IMR-90 (cell line): ENCODE results near the gene OR11A1. TPM values are rescaled to one million over a fixed set of nuclear protein-coding genes. Genes with fewer than 3 reads are reported as not detected.

Source experiments
- ATAC-seq: fragments of 200-7000 bp; cut with Tn5 transposase; 2 replicates; pipeline ENCODE4 v1.9.1; 2020; ENCODE audit warnings: low read depth, mild to moderate bottlenecking, moderate library complexity
- BruUV-seq: library from RNA; stranded (reverse); fragments of 400-500 nt; replicated peaks from 2 replicates; lab custom pipeline; 2021; lab: Mats Ljungman, UMichigan
- CTCF ChIA-PET: fragments of 300-600 bp; formaldehyde crosslinking; extraction: SDS; loops from one replicate; lab custom pipeline; 2021; ENCODE audit warnings: antibody characterized with exemption; lab: Yijun Ruan, JAX
- POLR2A ChIA-PET: fragments of 300-600 bp; sonication (Branson Sonifier 250); formaldehyde crosslinking; loops from one replicate; lab custom pipeline; 2022; ENCODE audit warnings: antibody characterized with exemption; ENCODE audit not compliant: unreplicated experiment; lab: Charles Lee
- DNase-seq: peaks from one replicate; pipeline ENCODE4 v3.0.0; 2013
- H2AFZ ChIP-seq: replicated peaks from 2 replicates; pipeline ENCODE3; 2013; ENCODE audit warnings: low read length, mild to moderate bottlenecking; ENCODE audit not compliant: poor library complexity
- H2AK5ac ChIP-seq: 2 replicates; pipeline ENCODE4 v1.6.1; 2013; ENCODE audit warnings: low read depth, low read length, inconsistent platforms
- H2AK9ac ChIP-seq: replicated peaks from 2 replicates; pipeline ENCODE3; 2013; ENCODE audit warnings: mild to moderate bottlenecking, low read depth, low read length, moderate library complexity; ENCODE audit not compliant: poor library complexity
- H2BK120ac ChIP-seq: 2 replicates; pipeline ENCODE4 v1.6.1; 2013; ENCODE audit warnings: low read depth, low read length, inconsistent platforms
- H2BK15ac ChIP-seq: 3 replicates; pipeline ENCODE4 v1.6.1; 2013; ENCODE audit warnings: low read depth, low read length, inconsistent platforms
- H2BK20ac ChIP-seq: 2 replicates; pipeline ENCODE4 v1.6.1; 2013; ENCODE audit warnings: low read depth, mild to moderate bottlenecking, inconsistent platforms, low read length, moderate library complexity
- H2BK5ac ChIP-seq: 2 replicates; pipeline ENCODE4 v1.6.1; 2013; ENCODE audit warnings: mild to moderate bottlenecking, low read depth, low read length, inconsistent platforms; ENCODE audit not compliant: poor library complexity, severe bottlenecking
- H3K14ac ChIP-seq: replicated peaks from 2 replicates; pipeline ENCODE4 v1.6.1; 2013; ENCODE audit warnings: low read depth, low read length, inconsistent platforms
- H3K18ac ChIP-seq: 2 replicates; pipeline ENCODE4 v1.6.1; 2013; ENCODE audit warnings: low read depth, low read length, control low read depth
- H3K23ac ChIP-seq: 2 replicates; pipeline ENCODE4 v1.6.1; 2013; ENCODE audit warnings: low read depth, low read length, inconsistent platforms
- H3K27ac ChIP-seq: 2 replicates; pipeline ENCODE4 v1.5.1; 2013; ENCODE audit warnings: mild to moderate bottlenecking, control low read depth, low read length; ENCODE audit not compliant: insufficient read depth
- H3K27me3 ChIP-seq: 2 replicates; pipeline ENCODE4 v1.6.1; 2013; ENCODE audit warnings: low read length; ENCODE audit not compliant: control insufficient read depth, insufficient read depth
- H3K36me3 ChIP-seq: 2 replicates; pipeline ENCODE4 v1.6.1; 2013; ENCODE audit warnings: low read length, mixed read lengths; ENCODE audit not compliant: control insufficient read depth, insufficient read depth
- H3K4ac ChIP-seq: 2 replicates; pipeline ENCODE4 v1.6.1; 2013; ENCODE audit warnings: low read depth, low read length, inconsistent platforms
- H3K4me1 ChIP-seq: 2 replicates; pipeline ENCODE4 v1.6.1; 2013; ENCODE audit warnings: low read length, mixed read lengths; ENCODE audit not compliant: control insufficient read depth, insufficient read depth
- H3K4me2 ChIP-seq: 2 replicates; pipeline ENCODE4 v1.6.1; 2013; ENCODE audit warnings: low read depth, mild to moderate bottlenecking, control low read depth, low read length, moderate library complexity
- H3K4me3 ChIP-seq: 2 replicates; pipeline ENCODE4 v1.5.1; 2013; ENCODE audit warnings: low read depth, mild to moderate bottlenecking, control low read depth, low read length, moderate library complexity; ENCODE audit not compliant: insufficient read depth
- H3K56ac ChIP-seq: 2 replicates; pipeline ENCODE4 v1.6.1; 2013; ENCODE audit warnings: low read length, inconsistent platforms; ENCODE audit not compliant: insufficient read depth; ENCODE audit errors: extremely low read depth
- H3K79me1 ChIP-seq, 2 experiments: 2 replicates each; pipeline ENCODE4 v1.6.1; 2013; ENCODE audit warnings: low read length in 2 of 2, inconsistent platforms in 1 of 2, low read depth in 1 of 2
- H3K9ac ChIP-seq: 2 replicates; pipeline ENCODE4 v1.6.1; 2013; ENCODE audit warnings: low read depth, low read length, control low read depth
- H3K9me1 ChIP-seq: 2 replicates; pipeline ENCODE4 v1.6.1; 2013; ENCODE audit warnings: low read length, inconsistent platforms; ENCODE audit not compliant: insufficient read depth
- H3K9me3 ChIP-seq: 2 replicates; pipeline ENCODE4 v1.6.1; 2013; ENCODE audit warnings: low read length; ENCODE audit not compliant: control insufficient read depth, insufficient read depth
- H4K20me1 ChIP-seq: 2 replicates; pipeline ENCODE4 v1.6.1; 2013; ENCODE audit warnings: low read length, inconsistent platforms; ENCODE audit not compliant: insufficient read depth
- H4K5ac ChIP-seq: 2 replicates; pipeline ENCODE4 v1.6.1; 2013; ENCODE audit warnings: mild to moderate bottlenecking, low read depth, low read length, control low read depth
- H4K8ac ChIP-seq, 2 experiments: 2 replicates each; pipeline ENCODE4 v1.6.1; 2013; ENCODE audit warnings: low read depth in 2 of 2, low read length in 2 of 2, control low read depth in 1 of 2, inconsistent platforms in 1 of 2
- H4K91ac ChIP-seq: 2 replicates; pipeline ENCODE4 v1.6.1; 2013; ENCODE audit warnings: low read depth, low read length, inconsistent platforms; ENCODE audit not compliant: insufficient read depth
- BHLHE40 ChIP-seq: fragments of 150-350 bp; IDR thresholded peaks from 2 replicates; pipeline ENCODE4 v1.6.1; 2016; ENCODE audit warnings: mild to moderate bottlenecking, low read depth, low read length
- CEBPB ChIP-seq: IDR thresholded peaks from 2 replicates; pipeline ENCODE4 v1.6.1; 2012; ENCODE audit warnings: low read depth, low read length, improper control_type of control experiment
- CHD1 ChIP-seq: IDR thresholded peaks from 2 replicates; pipeline ENCODE4 v1.6.1; 2012; ENCODE audit warnings: low read depth, low read length, improper control_type of control experiment
- FOS ChIP-seq: fragments of 150-350 bp; IDR thresholded peaks from 2 replicates; pipeline ENCODE4 v1.6.1; 2016; ENCODE audit warnings: low read depth, low read length
- MAFK ChIP-seq: IDR thresholded peaks from 2 replicates; pipeline ENCODE4 v1.6.1; 2012; ENCODE audit warnings: low read depth, low read length, improper control_type of control experiment
- MAZ ChIP-seq: IDR thresholded peaks from 2 replicates; pipeline ENCODE4 v1.6.1; 2012; ENCODE audit warnings: low read depth, mild to moderate bottlenecking, low read length, improper control_type of control experiment, moderate library complexity, borderline replicate concordance
- MXI1 ChIP-seq: IDR thresholded peaks from 2 replicates; pipeline ENCODE4 v1.6.1; 2012; ENCODE audit warnings: low read depth, mild to moderate bottlenecking, low read length, moderate library complexity, borderline replicate concordance
- RAD21 ChIP-seq: IDR thresholded peaks from 2 replicates; pipeline ENCODE4 v1.6.1; 2012; ENCODE audit warnings: low read length, improper control_type of control experiment
- SMC3 ChIP-seq: fragments of 150-350 bp; IDR thresholded peaks from 2 replicates; pipeline ENCODE4 v1.6.1; 2016; ENCODE audit warnings: low read depth, mild to moderate bottlenecking, antibody characterized with exemption, low read length, moderate library complexity
- WGBS, 2 experiments: methylation state at CpG; one replicate each; pipeline versions ENCODE4 v1.1.5 to v1.1.7; 2013; ENCODE audit warnings: missing lambda C conversion rate in 2 of 2; ENCODE audit not compliant: insufficient read length in 1 of 2; ENCODE audit errors: extremely low coverage in 2 of 2; 5-methylcytosine and 5-hydroxymethylcytosine counted together
- dilution Hi-C: fragments of 300-500 bp; cut with HindIII; formaldehyde crosslinking; loops from one replicate; pipeline ENCODE4 v1.14.3; 2018; ENCODE audit warnings: low sequenced_read_pairs; ENCODE audit not compliant: unreplicated experiment
- in situ Hi-C: fragments of 300-500 bp; cut with MboI; formaldehyde crosslinking; loops from 3 replicates; pipeline ENCODE4 v1.14.3; 2019; ENCODE audit warnings: low sequenced_read_pairs, inconsistent platforms, mixed read lengths
- intact Hi-C: fragments of 100-400 bp; cut with micrococcal nuclease; formaldehyde crosslinking; loops from 2 replicates; pipeline ENCODE4 v1.10.0; 2022
- polyA plus RNA-seq, 3 experiments: library from polyadenylated mRNA; depleted of rRNA; stranded (reverse); fragments of >200 nt; gene quantifications; 2 replicates each; pipeline ENCODE4 v1.2.3, GENCODE V29; 2012; ENCODE audit warnings: low replicate concordance in 1 of 3
- total RNA-seq: library from RNA; depleted of rRNA; stranded (reverse); fragments of >200 nt; gene quantifications from 2 replicates; pipeline ENCODE4 v1.2.3, GENCODE V29; 2012
- TF ChIP-seq, protein P1 (sequence below): fragments of 150-350 bp; IDR thresholded peaks from 2 replicates; pipeline ENCODE4 v1.6.1; 2017; ENCODE audit warnings: mild to moderate bottlenecking, antibody characterized with exemption, low read length, low read depth
- TF ChIP-seq, protein P2 (sequence below): fragments of 150-350 bp; IDR thresholded peaks from 2 replicates; pipeline ENCODE4 v1.6.1; 2016; ENCODE audit warnings: low read depth, mild to moderate bottlenecking, low read length, moderate library complexity, borderline replicate concordance
- TF ChIP-seq, protein P3 (sequence below): conservative IDR thresholded peaks from 2 replicates; pipeline ENCODE4 v1.5.1; 2012; ENCODE audit warnings: mild to moderate bottlenecking, low read depth, low read length, improper control_type of control experiment

OR11A1 gene
- total and polyA plus RNA-seq, 2 of the 4 experiments (the other 2 are of a cell fraction): not detected

DNA sequence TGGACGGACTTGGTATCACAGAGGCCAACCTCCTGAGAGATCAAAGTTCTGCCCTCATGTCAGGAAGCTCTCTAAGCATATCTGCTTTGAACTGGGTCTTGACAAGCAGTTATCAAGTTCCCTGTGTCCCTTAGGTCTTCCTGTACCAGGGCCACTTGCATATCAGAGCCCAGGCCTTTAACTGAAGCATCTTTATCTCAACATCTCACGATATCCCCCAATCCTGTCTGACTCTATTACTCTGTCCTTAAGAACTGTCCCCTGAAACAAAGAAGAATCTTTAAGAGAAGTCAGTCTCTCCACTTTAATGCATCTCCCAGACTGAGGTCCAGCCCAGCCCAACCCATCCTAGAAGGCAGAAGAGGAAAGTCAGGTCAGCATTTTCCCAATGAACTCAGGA is 22.7 kb upstream of the OR11A1 start:
- intact Hi-C loops (no loop called here), in situ Hi-C loops (no loop called here), dilution Hi-C loops (no loop called here)
- H3K4me1 ChIP-seq: no peaks in the 10 kb centered on the region
- H3K9me1 ChIP-seq: no peaks in the 10 kb centered on the region
- H2BK15ac ChIP-seq: no peak overlapping the region
- no peak overlapping the region for H2BK5ac ChIP-seq
- no peak overlapping the region for H3K9ac ChIP-seq
- H3K14ac ChIP-seq: no peak overlapping the region
- no peak for DNase-seq
- 40% methylated on average over 1 of the region's 2 CpGs; no CpG with 5 or more reads in 1 of the 2 experiments for WGBS, 2 experiments
- TF ChIP-seq, protein P1, sequence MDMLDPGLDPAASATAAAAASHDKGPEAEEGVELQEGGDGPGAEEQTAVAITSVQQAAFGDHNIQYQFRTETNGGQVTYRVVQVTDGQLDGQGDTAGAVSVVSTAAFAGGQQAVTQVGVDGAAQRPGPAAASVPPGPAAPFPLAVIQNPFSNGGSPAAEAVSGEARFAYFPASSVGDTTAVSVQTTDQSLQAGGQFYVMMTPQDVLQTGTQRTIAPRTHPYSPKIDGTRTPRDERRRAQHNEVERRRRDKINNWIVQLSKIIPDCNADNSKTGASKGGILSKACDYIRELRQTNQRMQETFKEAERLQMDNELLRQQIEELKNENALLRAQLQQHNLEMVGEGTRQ: no peak
- TF ChIP-seq FOS: no peak
- TF ChIP-seq MAFK: no peak
- no peak for TF ChIP-seq RAD21
- TF ChIP-seq, protein P2, sequence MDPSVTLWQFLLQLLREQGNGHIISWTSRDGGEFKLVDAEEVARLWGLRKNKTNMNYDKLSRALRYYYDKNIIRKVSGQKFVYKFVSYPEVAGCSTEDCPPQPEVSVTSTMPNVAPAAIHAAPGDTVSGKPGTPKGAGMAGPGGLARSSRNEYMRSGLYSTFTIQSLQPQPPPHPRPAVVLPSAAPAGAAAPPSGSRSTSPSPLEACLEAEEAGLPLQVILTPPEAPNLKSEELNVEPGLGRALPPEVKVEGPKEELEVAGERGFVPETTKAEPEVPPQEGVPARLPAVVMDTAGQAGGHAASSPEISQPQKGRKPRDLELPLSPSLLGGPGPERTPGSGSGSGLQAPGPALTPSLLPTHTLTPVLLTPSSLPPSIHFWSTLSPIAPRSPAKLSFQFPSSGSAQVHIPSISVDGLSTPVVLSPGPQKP: no peak
- no peak for TF ChIP-seq MAZ
- no peak for TF ChIP-seq BHLHE40
- TF ChIP-seq MXI1: no peak
- no peak for TF ChIP-seq SMC3
- TF ChIP-seq, protein P3, sequence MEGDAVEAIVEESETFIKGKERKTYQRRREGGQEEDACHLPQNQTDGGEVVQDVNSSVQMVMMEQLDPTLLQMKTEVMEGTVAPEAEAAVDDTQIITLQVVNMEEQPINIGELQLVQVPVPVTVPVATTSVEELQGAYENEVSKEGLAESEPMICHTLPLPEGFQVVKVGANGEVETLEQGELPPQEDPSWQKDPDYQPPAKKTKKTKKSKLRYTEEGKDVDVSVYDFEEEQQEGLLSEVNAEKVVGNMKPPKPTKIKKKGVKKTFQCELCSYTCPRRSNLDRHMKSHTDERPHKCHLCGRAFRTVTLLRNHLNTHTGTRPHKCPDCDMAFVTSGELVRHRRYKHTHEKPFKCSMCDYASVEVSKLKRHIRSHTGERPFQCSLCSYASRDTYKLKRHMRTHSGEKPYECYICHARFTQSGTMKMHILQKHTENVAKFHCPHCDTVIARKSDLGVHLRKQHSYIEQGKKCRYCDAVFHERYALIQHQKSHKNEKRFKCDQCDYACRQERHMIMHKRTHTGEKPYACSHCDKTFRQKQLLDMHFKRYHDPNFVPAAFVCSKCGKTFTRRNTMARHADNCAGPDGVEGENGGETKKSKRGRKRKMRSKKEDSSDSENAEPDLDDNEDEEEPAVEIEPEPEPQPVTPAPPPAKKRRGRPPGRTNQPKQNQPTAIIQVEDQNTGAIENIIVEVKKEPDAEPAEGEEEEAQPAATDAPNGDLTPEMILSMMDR: no peak
- TF ChIP-seq CEBPB: no peak
- TF ChIP-seq CHD1: no peak
- H2BK20ac ChIP-seq: no peak overlapping the region
- H2AK9ac ChIP-seq: no peak overlapping the region
- no peaks in the 10 kb centered on the region for H3K27me3 ChIP-seq
- ATAC-seq: no peak
- no peak overlapping the region for H4K5ac ChIP-seq
- H4K8ac ChIP-seq: no peak overlapping the region
- ChIA-PET POLR2A (no interaction called here), CTCF (no interaction called here)
- no peak overlapping the region for H3K18ac ChIP-seq
- H4K20me1 ChIP-seq: no peaks in the 10 kb centered on the region
- H2AFZ ChIP-seq: no peak overlapping the region
- no peak overlapping the region for H3K23ac ChIP-seq
- no peak overlapping the region for H2BK120ac ChIP-seq
- no peak overlapping the region for H2AK5ac ChIP-seq
- no peak overlapping the region for H3K4me2 ChIP-seq
- BruUV-seq: no TSS peak
- H3K4me3 ChIP-seq: no peak overlapping the region
- H3K9me3 ChIP-seq: peaks cover 20% of the 10 kb centered on the region
- no peak overlapping the region for H3K56ac ChIP-seq
- no peak overlapping the region for H3K27ac ChIP-seq
- no peaks in the 10 kb centered on the region for H3K79me1 ChIP-seq
- H4K91ac ChIP-seq: no peak overlapping the region
- H3K4ac ChIP-seq: no peak overlapping the region
- no peaks in the 10 kb centered on the region for H3K36me3 ChIP-seq
